Activated CD4-positive, alpha-beta memory T cell treated with anti-CD3 and anti-CD28 coated beads for 36 hours (primary cell): Measurements from ENCODE around the gene URI1. TPM values are rescaled to one million over a fixed set of nuclear protein-coding genes. Genes with fewer than 3 reads are reported as not detected.
A peak's percentile ranks its signal among the peaks of the same experiment; 100 is the strongest.
"Not testable (repeated sequence)": the region's sequence is repeated elsewhere in the genome, so short reads cannot be mapped to it uniquely, and the experiment has no call there.

Experiments
- CTCF ChIA-PET: fragments of 350-600 bp; sonication (Branson Sonifier 250); formaldehyde crosslinking; loops from one replicate; lab custom pipeline; 2021; ENCODE audit warnings: antibody characterized with exemption, inconsistent platforms; lab: Charles Lee
- POLR2A ChIA-PET: fragments of 350-600 bp; sonication (Branson Sonifier 250); formaldehyde crosslinking; loops from one replicate; lab custom pipeline; 2021; ENCODE audit warnings: antibody characterized with exemption; lab: Charles Lee
- DNase-seq: peaks from one replicate; pipeline ENCODE4 v3.0.0-alpha.2; 2020
- H3K27ac Mint-ChIP-seq: one replicate; pipeline ENCODE4 v1.8.0; 2021; ENCODE audit warnings: mixed read lengths
- H3K27me3 Mint-ChIP-seq: one replicate; pipeline ENCODE4 v1.8.0; 2021; ENCODE audit warnings: mixed read lengths
- H3K36me3 Mint-ChIP-seq: one replicate; pipeline ENCODE4 v1.8.0; 2021; ENCODE audit warnings: mixed read lengths
- H3K4me1 Mint-ChIP-seq: one replicate; pipeline ENCODE4 v1.8.0; 2021; ENCODE audit warnings: low read depth, mixed read lengths
- H3K4me3 Mint-ChIP-seq: one replicate; pipeline ENCODE4 v1.8.0; 2021; ENCODE audit warnings: mild to moderate bottlenecking, mixed read lengths
- H3K9me3 Mint-ChIP-seq: one replicate; pipeline ENCODE4 v1.8.0; 2021; ENCODE audit warnings: mixed read lengths
- intact Hi-C: fragments of 100-400 bp; cut with micrococcal nuclease; formaldehyde crosslinking; loops from one replicate; pipeline ENCODE4 v1.15.1; 2023
- total RNA-seq, 2 experiments: library from RNA; stranded (reverse); gene quantifications; one replicate each; pipeline ENCODE4 v1.2.3, GENCODE V29; 2021

Gene URI1
- total RNA-seq = 10 to 100 TPM; 66.9 to 68.5 TPM

- H3K4me1 Mint-ChIP-seq = peaks cover 36% of the 10 kb centered on the region
- H3K4me3 Mint-ChIP-seq = peak within 1 kb of the TSS; percentile 98
- peak within 1 kb of the TSS; percentile 94 for H3K27ac Mint-ChIP-seq
- peak; percentile 95 for DNase-seq
- peaks cover 5% of the 10 kb centered on the region for H3K9me3 Mint-ChIP-seq
- intact Hi-C loops = loop anchor here (2.0 to 10.0 kb wide), 4 partner anchors 35 to 1273 kb away; partner anchors contain the start of gene POP4
- H3K27me3 Mint-ChIP-seq = no peaks in the 10 kb centered on the region
- ChIA-PET POLR2A (interaction anchor here (0.6 to 2.0 kb wide), 5 partner anchors 14 to 336 kb away, joined by 3 to 8 read pairs (median 3); partner anchors contain the start of gene POP4), CTCF (interaction anchor here (0.6 to 2.3 kb wide), 10 partner anchors 22 to 332 kb away, joined by 3 to 11 read pairs (median 3); no protein-coding TSS in a partner anchor)
- H3K36me3 Mint-ChIP-seq = peaks cover 8% of the 10 kb centered on the region
Observed at GRCh38 chr19:29941828-29942403, at the start of gene URI1. Gene URI1, plus strand, starts transcription at chr19:29942239. Its CDS starts 309 bp downstream, at chr19:29942548.

GRCh38 chr19:29893606-29894284 lies 48.3 kb upstream of the URI1 start:
- ChIA-PET CTCF (interaction anchor here (1.4 kb wide), 1 partner anchor 134 kb away, joined by 3 read pairs; no protein-coding TSS in a partner anchor), POLR2A (no interaction called here)
- no peak overlapping the region for H3K27ac Mint-ChIP-seq

GRCh38 chr19:29896802-29897201 lies 45.2 kb upstream of the URI1 start:
- Mint-ChIP-seq H3K9me3 (no peaks in the 10 kb centered on the region), H3K4me3 (no peak overlapping the region), H3K27me3 (peaks cover 3% of the 10 kb centered on the region), H3K27ac (no peak overlapping the region), H3K4me1 (no peaks in the 10 kb centered on the region), H3K36me3 (no peaks in the 10 kb centered on the region)
- ChIA-PET CTCF (no interaction called here), POLR2A (no interaction called here)
- intact Hi-C loops = no loop called here
- no peak for DNase-seq

More at GRCh38 chr19:29893606-29894284, 48.3 kb upstream of the URI1 start:
- Mint-ChIP-seq H3K9me3 (no peaks in the 10 kb centered on the region), H3K4me3 (no peak overlapping the region), H3K4me1 (no peaks in the 10 kb centered on the region), H3K27me3 (peaks cover 3% of the 10 kb centered on the region), H3K36me3 (no peaks in the 10 kb centered on the region)
- intact Hi-C loops = no loop called here
- DNase-seq = no peak

GRCh38 chr19:29897466-29897865 lies 44.6 kb upstream of the URI1 start:
- intact Hi-C loops = no loop called here
- H3K27ac Mint-ChIP-seq = no peak overlapping the region
- H3K4me1 Mint-ChIP-seq = no peaks in the 10 kb centered on the region
- ChIA-PET CTCF (no interaction called here), POLR2A (no interaction called here)
- no peaks in the 10 kb centered on the region for H3K36me3 Mint-ChIP-seq
- DNase-seq = no peak
- no peak overlapping the region for H3K4me3 Mint-ChIP-seq
- no peaks in the 10 kb centered on the region for H3K9me3 Mint-ChIP-seq
- H3K27me3 Mint-ChIP-seq = peaks cover 2% of the 10 kb centered on the region

- H3K27ac Mint-ChIP-seq = no peak overlapping the region
- CTCF ChIA-PET = no interaction called here
- POLR2A ChIA-PET = no interaction called here
- H3K27me3 Mint-ChIP-seq = no peaks in the 10 kb centered on the region
- intact Hi-C loops = no loop called here
- H3K4me1 Mint-ChIP-seq = no peaks in the 10 kb centered on the region
- no peaks in the 10 kb centered on the region for H3K9me3 Mint-ChIP-seq
- DNase-seq = no peak
- no peak overlapping the region for H3K4me3 Mint-ChIP-seq
- H3K36me3 Mint-ChIP-seq = no peaks in the 10 kb centered on the region
Observed at GRCh38 chr19:29904017-29904416, 38.0 kb upstream of the URI1 start.

- Mint-ChIP-seq H3K9me3 (no peaks in the 10 kb centered on the region), H3K36me3 (no peaks in the 10 kb centered on the region), H3K4me3 (no peak overlapping the region), H3K4me1 (no peaks in the 10 kb centered on the region), H3K27ac (no peak overlapping the region), H3K27me3 (no peaks in the 10 kb centered on the region)
- POLR2A ChIA-PET = no interaction called here
- intact Hi-C loops = no loop called here
- DNase-seq = no peak
- CTCF ChIA-PET = no interaction called here
Observed at GRCh38 chr19:29908963-29909944, 32.8 kb upstream of the URI1 start.

- no peaks in the 10 kb centered on the region for H3K9me3 Mint-ChIP-seq
- H3K4me1 Mint-ChIP-seq = no peaks in the 10 kb centered on the region
- no peak overlapping the region for H3K4me3 Mint-ChIP-seq
- H3K27me3 Mint-ChIP-seq = peaks cover 8% of the 10 kb centered on the region
- ChIA-PET CTCF (no interaction called here), POLR2A (no interaction called here)
- no peak overlapping the region for H3K27ac Mint-ChIP-seq
- intact Hi-C loops = no loop called here
- no peaks in the 10 kb centered on the region for H3K36me3 Mint-ChIP-seq
- no peak for DNase-seq
Observed at GRCh38 chr19:29914933-29915332, 27.1 kb upstream of the URI1 start.

- DNase-seq, H3K27me3 Mint-ChIP-seq, CTCF ChIA-PET, intact Hi-C loops, POLR2A ChIA-PET, H3K4me1 Mint-ChIP-seq, H3K36me3 Mint-ChIP-seq, H3K9me3 Mint-ChIP-seq, H3K27ac Mint-ChIP-seq, H3K4me3 Mint-ChIP-seq: not testable (repeated sequence)
Observed at GRCh38 chr19:29915832-29916231, 26.2 kb upstream of the URI1 start.

GRCh38 chr19:29917911-29918310 lies 24.1 kb upstream of the URI1 start:
- no peaks in the 10 kb centered on the region for H3K9me3 Mint-ChIP-seq
- ChIA-PET CTCF (no interaction called here), POLR2A (no interaction called here)

GRCh38 chr19:29918891-29919290 lies 23.1 kb upstream of the URI1 start:
- Mint-ChIP-seq H3K36me3 (no peaks in the 10 kb centered on the region), H3K4me1 (no peaks in the 10 kb centered on the region), H3K27me3 (peaks cover 8% of the 10 kb centered on the region), H3K9me3 (no peaks in the 10 kb centered on the region), H3K27ac (no peak overlapping the region), H3K4me3 (no peak overlapping the region)
- ChIA-PET CTCF (no interaction called here), POLR2A (interaction anchor here (0.6 kb wide), 1 partner anchor 487 kb away, joined by 4 read pairs; no protein-coding TSS in a partner anchor)
- intact Hi-C loops = no loop called here
- no peak for DNase-seq

More at GRCh38 chr19:29917911-29918310, 24.1 kb upstream of the URI1 start:
- Mint-ChIP-seq H3K36me3 (no peaks in the 10 kb centered on the region), H3K27me3 (peaks cover 8% of the 10 kb centered on the region), H3K4me3 (no peak overlapping the region), H3K27ac (no peak overlapping the region), H3K4me1 (no peaks in the 10 kb centered on the region)
- intact Hi-C loops = no loop called here
- DNase-seq = no peak

GRCh38 chr19:29922972-29923371 lies 19.1 kb upstream of the URI1 start:
- ChIA-PET CTCF (interaction anchor here (0.6 kb wide), 1 partner anchor 48 kb away, joined by 3 read pairs; no protein-coding TSS in a partner anchor), POLR2A (no interaction called here)
- Mint-ChIP-seq H3K27ac (no peak overlapping the region), H3K4me1 (no peaks in the 10 kb centered on the region), H3K9me3 (no peaks in the 10 kb centered on the region), H3K4me3 (no peak overlapping the region), H3K36me3 (no peaks in the 10 kb centered on the region), H3K27me3 (peaks cover 3% of the 10 kb centered on the region)
- no peak for DNase-seq
- intact Hi-C loops = no loop called here

- ChIA-PET CTCF (interaction anchor here (0.6 kb wide), 1 partner anchor 47 kb away, joined by 3 read pairs; no protein-coding TSS in a partner anchor), POLR2A (no interaction called here)
- no peak for DNase-seq
- peaks cover 2% of the 10 kb centered on the region for H3K4me1 Mint-ChIP-seq
- H3K36me3 Mint-ChIP-seq = no peaks in the 10 kb centered on the region
- no peak overlapping the region for H3K4me3 Mint-ChIP-seq
- H3K27ac Mint-ChIP-seq = no peak overlapping the region
- no peaks in the 10 kb centered on the region for H3K9me3 Mint-ChIP-seq
- H3K27me3 Mint-ChIP-seq = no peaks in the 10 kb centered on the region
- intact Hi-C loops = no loop called here
Observed at GRCh38 chr19:29923653-29924052, 18.4 kb upstream of the URI1 start.
